Activated effector memory CD4-positive, alpha-beta T cell treated with Interleukin-2 at 50 U/mL for 16 hours (primary cell): ENCODE measurements around the gene PAPPA2.

Experiments
- DNase-seq: peaks from one replicate; pipeline ENCODE4 v3.0.0-alpha.2; 2020

Gene PAPPA2

DNA sequence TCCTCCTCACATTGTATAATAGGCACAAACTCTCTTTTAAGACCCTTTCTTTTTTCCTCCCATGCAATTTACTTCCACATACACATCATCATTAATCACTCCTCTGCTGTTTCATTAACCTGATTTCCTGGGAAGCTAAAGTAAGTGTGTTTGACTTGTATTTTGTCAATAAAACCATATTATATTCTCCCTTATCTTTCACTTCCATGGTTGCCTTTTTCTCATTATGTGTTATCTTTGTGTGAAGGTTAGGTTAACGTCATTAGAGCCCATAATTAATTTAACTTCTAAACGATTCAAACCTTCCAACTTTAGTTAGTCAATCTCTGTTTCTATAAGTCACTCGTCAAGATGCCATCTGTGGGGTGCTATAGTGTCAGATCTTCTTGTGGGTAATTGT lies 313.0 kb downstream of the PAPPA2 start:
- no peak for DNase-seq

DNA sequence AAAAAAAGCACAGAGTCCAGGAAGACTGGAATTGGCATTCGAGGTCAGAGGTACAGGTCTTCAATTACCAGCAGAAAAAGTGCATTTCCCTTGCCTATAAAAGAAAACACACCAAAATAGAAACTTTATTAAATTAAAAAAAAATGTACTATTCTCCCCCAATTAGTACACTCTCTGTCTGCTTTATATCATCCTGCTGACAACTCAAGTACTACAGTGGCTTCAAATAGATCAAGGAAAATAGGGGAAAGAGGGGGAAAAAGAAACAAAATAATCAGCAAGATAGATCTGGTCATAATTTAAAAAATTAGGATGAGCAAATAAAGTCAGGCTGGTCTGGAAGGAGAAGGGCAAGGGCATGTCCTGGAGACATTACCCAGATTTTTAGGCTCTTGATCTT lies 315.1 kb downstream of the PAPPA2 start:
- DNase-seq, result no peak

GRCh38 chr1:176779992-176780328 lies 317.0 kb downstream of the PAPPA2 start:
- no peak for DNase-seq

GRCh38 chr1:176783309-176783708 lies 320.3 kb downstream of the PAPPA2 start:
- DNase-seq, result no peak

GRCh38 chr1:176785056-176785455 lies 322.1 kb downstream of the PAPPA2 start:
- DNase-seq, result no peak

GRCh38 chr1:176785791-176786190 lies 322.8 kb downstream of the PAPPA2 start:
- no peak for DNase-seq

- no peak for DNase-seq
Measured at GRCh38 chr1:176786274-176786673, 323.3 kb downstream of the PAPPA2 start.

GRCh38 chr1:176789571-176790090 lies 326.7 kb downstream of the PAPPA2 start:
- no peak for DNase-seq

DNA sequence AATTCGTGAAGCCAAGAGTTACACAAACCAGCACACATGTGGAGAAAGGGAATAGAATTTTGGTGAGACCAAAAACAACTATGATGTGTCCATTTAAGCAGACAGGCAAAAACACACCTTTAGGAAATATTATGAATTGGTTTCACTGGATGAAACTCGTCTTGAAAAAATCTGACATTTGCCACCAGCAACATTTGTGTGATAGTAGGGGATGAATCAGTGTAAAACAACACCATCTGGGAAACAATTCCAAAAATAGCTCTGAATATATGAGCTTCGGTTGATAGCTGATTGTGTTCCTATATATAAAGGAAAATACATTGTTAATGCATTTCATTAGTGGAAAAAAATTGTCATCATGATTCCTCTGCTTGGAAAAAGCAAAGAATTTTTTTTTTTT lies 327.8 kb downstream of the PAPPA2 start:
- no peak for DNase-seq

DNA sequence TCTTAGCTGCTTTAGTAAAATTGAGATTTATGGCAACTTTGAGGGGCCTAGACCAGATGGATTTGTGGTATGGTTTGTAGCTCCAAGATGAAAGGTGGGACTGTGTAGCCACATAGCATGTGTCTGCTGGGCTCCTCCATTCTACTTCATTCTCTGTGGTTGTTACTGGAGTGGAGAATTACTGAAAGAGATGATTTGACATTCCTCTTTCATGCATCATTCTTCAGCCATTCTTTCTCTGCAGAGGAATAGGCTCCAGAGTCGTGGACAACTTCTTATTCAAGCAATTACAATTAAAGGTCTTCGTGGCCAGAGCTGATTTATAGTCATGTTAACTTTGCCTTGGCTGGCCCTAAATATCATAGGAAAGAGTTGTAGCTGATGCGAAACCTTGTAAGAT lies 328.9 kb downstream of the PAPPA2 start:
- DNase-seq, result no peak

DNA sequence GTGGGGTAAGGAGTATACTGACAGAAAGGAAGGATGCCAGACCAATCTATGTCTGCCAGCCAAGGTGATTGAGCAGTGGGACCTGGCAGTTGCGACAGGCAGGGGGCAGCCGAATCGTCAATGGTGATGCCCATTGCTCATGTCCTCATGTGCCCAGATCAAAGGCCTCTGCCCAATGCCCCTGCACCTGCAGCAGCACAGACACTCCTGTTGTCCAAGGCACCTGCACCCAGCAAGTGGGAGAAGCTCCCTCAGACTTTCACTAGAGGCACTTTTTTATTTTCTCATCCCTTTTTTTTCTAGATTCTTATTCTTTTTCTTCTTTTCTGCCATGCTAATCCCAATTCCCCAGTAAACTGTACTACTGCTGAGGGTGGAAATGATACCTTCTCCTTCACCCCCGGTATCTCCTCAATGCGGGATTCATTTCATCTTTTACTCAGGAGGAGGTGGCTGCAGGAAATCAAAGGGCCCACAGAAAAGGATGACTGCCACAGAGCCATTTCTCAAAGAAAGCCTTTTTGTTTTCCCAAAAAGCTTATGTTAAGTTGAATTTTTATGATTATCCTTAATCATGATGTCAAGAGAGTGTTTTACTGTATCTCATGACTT lies 332.0 kb downstream of the PAPPA2 start:
- no peak for DNase-seq

DNA sequence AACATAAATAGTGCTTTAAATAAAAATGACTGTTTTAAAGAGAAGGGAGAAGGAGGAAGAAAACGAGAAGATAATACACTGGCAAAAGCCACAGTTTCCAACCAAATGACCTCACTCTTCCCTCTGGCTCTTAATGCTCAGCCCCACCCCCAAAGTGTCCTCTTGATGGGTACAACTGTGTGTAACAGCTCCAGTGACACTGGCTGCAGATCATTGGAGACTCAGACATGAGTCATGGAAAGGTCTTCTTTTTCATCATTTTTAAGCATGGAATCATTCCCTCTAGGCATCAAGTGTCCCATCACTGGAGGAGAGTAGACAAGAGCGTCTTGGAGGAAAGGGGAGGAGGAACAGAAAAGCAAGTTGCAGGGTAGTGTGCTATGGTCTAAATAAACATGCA lies 333.0 kb downstream of the PAPPA2 start:
- no peak for DNase-seq

DNA sequence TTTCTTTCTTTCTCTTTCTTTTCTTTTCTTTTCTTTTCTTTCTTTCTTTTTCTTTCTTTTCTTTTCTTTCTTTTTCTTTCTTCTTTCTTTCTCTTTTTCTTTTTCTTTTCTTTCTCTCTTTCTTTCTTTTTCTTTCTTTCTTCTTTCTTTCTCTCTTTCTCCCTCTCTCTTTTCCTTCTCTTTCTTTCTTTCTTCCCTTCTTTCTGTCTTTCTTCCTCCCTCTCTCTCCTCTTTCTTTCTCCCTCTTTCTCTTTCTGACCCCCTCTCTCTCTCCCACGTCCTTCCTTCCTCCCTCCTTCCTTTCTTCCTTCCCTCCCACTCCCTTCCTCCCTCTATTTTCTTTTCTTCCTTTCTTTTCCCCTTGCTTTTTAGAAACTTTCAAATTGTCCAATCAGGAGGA lies 333.6 kb downstream of the PAPPA2 start:
- no peak for DNase-seq

DNA sequence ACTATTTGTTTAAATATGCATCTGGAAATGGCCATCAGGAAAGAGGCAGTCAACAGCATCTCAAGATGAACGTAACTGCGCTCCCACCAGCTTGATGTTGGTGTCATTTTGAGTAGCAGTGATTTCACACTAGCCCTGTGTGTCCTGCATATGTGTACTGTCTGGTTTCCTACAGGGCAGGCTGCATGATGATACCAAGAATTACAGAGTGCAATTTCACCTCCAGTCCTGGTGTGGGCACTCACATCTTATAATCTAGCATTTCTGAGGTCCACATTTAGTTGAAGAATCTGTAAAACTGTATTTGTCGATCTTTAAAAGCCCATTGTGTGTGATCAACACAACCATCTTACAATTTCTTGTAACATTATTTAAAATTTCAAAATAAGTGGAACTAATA lies 336.4 kb downstream of the PAPPA2 start:
- no peak for DNase-seq

- no peak for DNase-seq
Measured at GRCh38 chr1:176800978-176801513, 338.1 kb downstream of the PAPPA2 start.

GRCh38 chr1:176801514-176802020 lies 338.6 kb downstream of the PAPPA2 start:
- DNase-seq, result no peak

DNA sequence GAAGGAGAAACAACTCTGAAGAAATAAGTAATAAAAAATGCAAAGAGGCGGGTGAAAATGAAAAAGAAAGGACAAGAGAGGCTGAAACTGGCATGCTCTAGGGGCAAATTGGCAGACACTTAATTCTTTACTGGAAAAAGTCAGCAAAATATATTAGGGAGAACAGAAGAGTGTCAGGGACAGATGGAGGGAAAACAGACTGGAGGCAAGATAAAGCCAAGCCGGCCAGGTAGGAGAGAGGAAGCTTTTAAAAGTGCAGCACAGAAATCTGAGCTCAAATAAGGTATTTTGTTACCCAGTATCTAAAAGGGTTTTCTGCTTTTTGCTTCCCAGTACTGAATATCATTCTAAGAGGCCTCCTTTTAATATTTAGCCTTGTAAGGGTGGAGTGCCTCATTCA lies 339.3 kb downstream of the PAPPA2 start:
- no peak for DNase-seq

DNA sequence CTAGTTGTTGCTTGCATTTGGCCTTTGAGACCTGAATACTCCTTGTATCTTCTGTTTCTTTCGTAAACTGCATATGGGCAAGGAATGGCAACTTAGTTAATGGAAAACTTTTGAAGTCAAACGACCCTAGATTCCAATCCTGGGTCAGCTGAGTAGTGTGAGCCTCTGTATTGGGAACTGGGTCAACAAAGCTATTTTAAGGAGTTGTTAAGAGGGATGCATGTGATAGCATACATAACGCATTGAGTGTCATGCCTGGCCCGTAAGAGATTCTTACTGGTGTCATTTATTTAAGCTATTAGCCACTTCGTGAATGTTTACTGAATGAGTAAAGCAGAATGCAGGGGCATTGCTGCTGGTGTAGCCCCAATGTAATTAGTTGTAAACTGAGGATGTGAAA lies 340.1 kb downstream of the PAPPA2 start:
- DNase-seq, result no peak

GRCh38 chr1:176803596-176803995 lies 340.6 kb downstream of the PAPPA2 start:
- DNase-seq, result no peak

DNA sequence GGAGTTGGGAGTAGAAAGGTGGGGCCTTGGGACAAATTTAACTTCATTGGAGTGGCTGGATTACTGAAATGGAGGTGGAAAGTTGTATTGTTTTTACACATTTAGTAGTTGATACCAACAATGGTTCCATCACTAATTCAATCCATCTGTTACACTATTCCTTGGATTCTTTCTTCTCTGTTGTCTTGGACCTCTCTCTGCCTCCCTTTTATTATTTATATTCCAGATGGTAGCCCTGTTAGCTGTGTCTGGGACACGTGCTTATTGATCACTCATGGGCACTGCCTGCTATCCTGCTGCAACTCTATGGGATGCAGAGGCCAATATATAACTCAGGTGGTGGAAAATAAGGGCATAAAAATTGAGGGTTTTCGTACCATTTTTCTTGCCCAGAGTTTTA lies 346.3 kb downstream of the PAPPA2 start:
- no peak for DNase-seq

DNA sequence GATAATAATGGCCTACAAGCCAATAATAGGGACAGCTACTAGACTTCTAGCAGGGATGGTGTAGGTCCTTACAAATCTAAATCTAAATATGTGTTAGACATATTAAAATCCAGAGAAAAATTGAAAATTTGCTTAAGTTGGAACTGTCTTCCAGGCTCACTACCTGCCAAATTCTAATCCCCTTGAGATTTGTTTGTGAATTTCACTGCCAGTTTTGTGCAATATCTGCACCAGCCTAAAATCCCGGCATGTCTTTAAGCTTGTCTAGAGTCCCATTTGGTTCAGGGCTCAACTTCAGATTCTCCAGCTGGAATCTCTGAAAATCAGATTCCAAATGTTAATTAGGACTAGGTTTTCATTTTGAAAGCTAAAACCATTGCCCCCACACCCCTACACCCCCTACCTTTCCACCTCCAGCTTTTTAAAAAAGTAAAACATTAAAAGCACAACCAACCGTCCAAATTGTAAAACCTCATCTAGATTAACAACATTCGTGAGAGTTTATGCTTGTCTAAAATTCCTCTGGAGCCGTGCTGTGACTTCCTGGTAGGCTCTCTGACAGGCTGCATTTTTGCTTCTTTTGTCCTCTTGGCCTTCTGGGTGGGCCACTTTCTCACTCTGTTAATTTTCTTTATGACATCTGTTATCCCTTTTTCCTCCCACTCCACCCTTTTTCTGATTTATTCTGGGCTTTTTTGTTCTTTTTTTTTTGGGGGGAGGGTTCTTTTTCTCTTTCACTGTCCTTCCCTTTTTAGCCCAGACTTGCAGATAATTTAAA lies 348.7 kb downstream of the PAPPA2 start:
- DNase-seq, result no peak

- no peak for DNase-seq
Measured at GRCh38 chr1:176815621-176816020, 352.6 kb downstream of the PAPPA2 start.

DNA sequence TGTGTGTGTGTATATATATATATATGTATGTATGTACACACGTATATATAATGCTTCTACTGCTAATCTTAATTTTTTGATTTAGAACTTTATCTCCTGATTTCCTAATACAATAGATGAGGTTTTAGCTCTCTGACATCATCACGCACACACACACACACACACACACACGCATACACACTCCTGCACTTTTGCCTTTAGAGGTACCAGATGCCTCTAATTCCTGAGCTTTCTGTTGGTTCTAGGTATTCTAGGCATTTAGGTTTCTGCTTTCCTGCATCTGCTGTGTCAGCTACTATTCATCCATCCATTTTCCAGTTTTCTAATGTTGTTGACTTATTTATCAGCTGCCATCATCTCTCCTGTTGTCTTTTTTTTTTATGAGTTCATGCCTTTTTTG lies 353.3 kb downstream of the PAPPA2 start:
- DNase-seq, result no peak

DNA sequence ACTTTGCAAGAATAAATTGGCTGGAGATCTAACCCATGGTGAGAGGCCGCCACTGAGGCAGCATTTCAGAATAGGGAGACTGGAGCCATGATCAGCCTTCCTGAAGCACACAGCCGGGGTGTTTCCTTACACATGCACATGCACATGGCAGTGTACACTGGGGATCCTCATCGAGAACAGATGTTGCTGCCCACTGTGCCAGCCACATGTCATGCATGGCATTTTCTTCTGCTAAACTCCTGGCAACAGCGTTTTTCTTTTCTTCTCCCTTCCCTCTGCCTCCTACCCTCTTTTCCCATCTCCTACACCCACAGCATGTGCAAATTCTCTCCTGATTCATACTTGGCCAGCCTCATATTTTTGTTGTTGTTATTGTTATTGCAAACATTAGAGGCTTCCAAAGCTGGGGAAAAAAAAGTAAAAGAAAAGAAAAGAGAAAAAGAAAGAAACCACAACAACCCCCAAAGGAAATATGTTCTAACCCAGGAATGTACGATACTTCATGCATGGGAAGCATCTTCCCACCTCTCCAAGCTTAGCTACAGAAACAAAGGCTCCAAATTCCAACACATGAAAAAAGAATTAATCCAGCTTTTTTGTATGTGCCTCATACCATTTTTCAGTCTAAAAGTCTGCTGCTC lies 357.5 kb downstream of the PAPPA2 start:
- DNase-seq, result no peak
